Measurements from ENCODE around the gene NPW. TPM values are rescaled to one million over a fixed set of nuclear protein-coding genes. Genes with fewer than 3 reads are reported as not detected.

NPW gene
- total RNA-seq, 1 experiment from 2014 or later, result 7.1 TPM

- H3K56ac ChIP-seq (ENCODE audit: insufficient read length, low read depth, low read length), result no peak overlapping the region
Observed at GRCh38 chr16:2054543-2055245, 35.1 kb downstream of the NPW start.

More at GRCh38 chr16:2054543-2055245, 35.1 kb downstream of the NPW start:
- TF ChIP-seq CTCF (conservative IDR thresholded peaks at IDR 0.05), result no peak
- Histone ChIP-seq H3K18ac (ENCODE audit: insufficient read length, low read depth, low read length) (no peak overlapping the region), H3K79me1 (ENCODE audit: insufficient read depth, low read depth, low read length, poor library complexity, severe bottlenecking) (no peaks in the 10 kb centered on the region), H2AK5ac (ENCODE audit: insufficient read length, low read length) (no peak overlapping the region), H4K5ac (ENCODE audit: insufficient read length, low read depth, low read length) (no peak overlapping the region), H2BK15ac (ENCODE audit: low read depth, low read length) (no peak overlapping the region), H3K4me1 (ENCODE audit: insufficient read depth, low read length) (no peaks in the 10 kb centered on the region), H2BK12ac (ENCODE audit: insufficient read length, low read depth, low read length) (no peak overlapping the region), H3K79me2 (ENCODE audit: insufficient read depth, low read length) (no peaks in the 10 kb centered on the region), H4K91ac (ENCODE audit: insufficient read length, low read depth, low read length) (no peak overlapping the region), H3K23ac (ENCODE audit: insufficient read length, low read depth, low read length) (no peak overlapping the region), H2AFZ (ENCODE audit: low read length) (no peak overlapping the region), H3T11ph (ENCODE audit: low read length) (no peak overlapping the region), H3K9ac (ENCODE audit: extremely low read depth, insufficient read length, low read length) (no peak overlapping the region), H2BK20ac (ENCODE audit: low read depth, low read length, poor library complexity, severe bottlenecking) (no peak overlapping the region), H3K23me2 (ENCODE audit: insufficient read length, low read depth, low read length, poor library complexity, severe bottlenecking) (no peaks in the 10 kb centered on the region), H2BK5ac (ENCODE audit: insufficient read length, low read length) (no peak overlapping the region), H3K14ac (ENCODE audit: insufficient read depth, low read length) (no peak overlapping the region), H3K27me3 (ENCODE audit: insufficient read depth, low read length) (no peaks in the 10 kb centered on the region), H4K20me1 (ENCODE audit: control insufficient read depth, insufficient read depth, insufficient read length) (peaks cover 2% of the 10 kb centered on the region), H3K9me3 (ENCODE audit: control insufficient read depth, low read depth, low read length) (no peaks in the 10 kb centered on the region), H3K4me2 (ENCODE audit: insufficient read depth, insufficient read length, low read length) (no peak overlapping the region), H2BK120ac (ENCODE audit: low read depth, low read length, poor library complexity, severe bottlenecking) (no peak overlapping the region), H3K4ac (ENCODE audit: low read depth, low read length) (no peak overlapping the region), H4K8ac (replicated peaks; ENCODE audit: insufficient read length, low read depth, low read length) (no peak overlapping the region), H3K27ac (ENCODE audit: insufficient read length, low read depth, low read length) (no peak overlapping the region)
- H3K27ac Mint-ChIP-seq, result no peak overlapping the region
- H3K4me1 Mint-ChIP-seq, result no peaks in the 10 kb centered on the region
- no CpG with 5 or more reads among the region's 29 CpGs for WGBS (ENCODE audit: extremely low coverage, insufficient read length, low lambda C conversion rate)
- DNase-seq, result no peak
- H3K36me3 Mint-ChIP-seq (ENCODE audit: insufficient read depth in 1 of 3, low read depth in 3 of 3), result peaks cover 6 to 42% (median 40%) of the 10 kb centered on the region in 3 experiments; a peak in 6 of 7 replicates
- H3K4me3 Mint-ChIP-seq, result no peak overlapping the region
- no peaks in the 10 kb centered on the region for H3K9me3 Mint-ChIP-seq
- no peaks in the 10 kb centered on the region for H3K27me3 Mint-ChIP-seq (ENCODE audit: low read depth)

Data from H9 (cell line).